Activated CD8-positive, alpha-beta memory T cell treated with anti-CD3 and anti-CD28 coated beads, Interleukin-2, amount 50 U/mL, for 24 hours (primary cell): ENCODE results near the gene RUNX3.

ENCODE experiments used
- DNase-seq: peaks from one replicate; pipeline ENCODE4 v3.0.0-alpha.2; 2020; ENCODE audit errors: extremely low read depth

The RUNX3 gene

DNA sequence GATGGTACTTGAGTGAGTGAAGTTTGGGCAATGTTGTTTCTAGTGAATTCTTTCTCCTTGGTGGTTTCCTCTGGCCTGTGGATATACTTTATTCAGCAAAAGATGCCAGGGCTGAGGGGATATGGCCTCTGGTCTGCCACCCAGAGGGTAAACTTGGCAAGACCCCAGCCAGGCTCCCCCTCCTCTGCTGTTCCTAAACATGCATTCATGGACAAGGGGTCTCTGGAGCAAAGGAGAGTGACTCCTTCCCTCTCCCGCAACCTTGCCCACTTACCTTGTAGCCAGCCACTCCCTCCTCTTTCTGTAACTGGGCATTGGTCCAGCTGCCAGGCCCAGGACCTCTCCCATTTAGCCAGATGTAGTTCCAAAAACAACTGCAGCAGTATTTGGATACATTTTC, 43.8 kb downstream of the RUNX3 start:
- no peak for DNase-seq

DNA sequence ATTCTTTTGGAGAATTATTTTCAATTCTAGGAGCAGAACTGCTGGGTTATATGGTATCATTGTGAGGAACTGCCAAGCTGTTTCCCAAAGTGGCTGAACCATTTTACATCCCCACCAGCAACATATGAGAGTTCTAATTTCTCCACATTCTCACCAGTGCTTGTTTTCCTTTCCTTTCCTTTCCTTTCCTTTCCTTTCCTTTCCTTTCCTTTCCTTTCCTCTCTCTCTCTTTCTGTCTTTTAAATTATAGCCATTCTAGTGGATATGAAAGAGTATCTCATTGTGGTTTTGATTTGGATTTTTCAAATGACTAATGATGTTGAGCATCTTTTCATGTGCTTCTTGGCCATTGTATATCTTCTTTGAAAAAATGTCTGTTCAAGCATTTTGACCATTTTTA, 45.3 kb downstream of the RUNX3 start:
- no peak for DNase-seq

DNA sequence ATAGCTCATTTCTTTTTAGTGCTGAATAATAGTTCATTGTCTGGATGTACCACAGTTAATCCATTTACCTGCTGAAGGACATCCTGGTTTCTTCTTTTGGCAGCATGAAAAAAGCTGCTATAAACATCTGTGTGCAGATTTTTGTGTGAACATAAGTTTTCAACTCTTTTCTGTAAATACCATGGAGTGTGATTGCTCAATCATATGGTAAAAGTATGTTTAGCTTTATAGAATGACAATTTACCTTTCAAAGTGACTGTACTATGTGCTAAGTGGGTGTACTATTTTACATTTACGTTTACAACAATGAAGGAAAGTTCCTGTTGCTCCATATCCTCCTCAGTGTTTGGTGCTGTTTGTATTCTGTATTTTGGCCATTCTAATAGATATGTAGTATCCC, 49.0 kb downstream of the RUNX3 start:
- no peak for DNase-seq

DNA sequence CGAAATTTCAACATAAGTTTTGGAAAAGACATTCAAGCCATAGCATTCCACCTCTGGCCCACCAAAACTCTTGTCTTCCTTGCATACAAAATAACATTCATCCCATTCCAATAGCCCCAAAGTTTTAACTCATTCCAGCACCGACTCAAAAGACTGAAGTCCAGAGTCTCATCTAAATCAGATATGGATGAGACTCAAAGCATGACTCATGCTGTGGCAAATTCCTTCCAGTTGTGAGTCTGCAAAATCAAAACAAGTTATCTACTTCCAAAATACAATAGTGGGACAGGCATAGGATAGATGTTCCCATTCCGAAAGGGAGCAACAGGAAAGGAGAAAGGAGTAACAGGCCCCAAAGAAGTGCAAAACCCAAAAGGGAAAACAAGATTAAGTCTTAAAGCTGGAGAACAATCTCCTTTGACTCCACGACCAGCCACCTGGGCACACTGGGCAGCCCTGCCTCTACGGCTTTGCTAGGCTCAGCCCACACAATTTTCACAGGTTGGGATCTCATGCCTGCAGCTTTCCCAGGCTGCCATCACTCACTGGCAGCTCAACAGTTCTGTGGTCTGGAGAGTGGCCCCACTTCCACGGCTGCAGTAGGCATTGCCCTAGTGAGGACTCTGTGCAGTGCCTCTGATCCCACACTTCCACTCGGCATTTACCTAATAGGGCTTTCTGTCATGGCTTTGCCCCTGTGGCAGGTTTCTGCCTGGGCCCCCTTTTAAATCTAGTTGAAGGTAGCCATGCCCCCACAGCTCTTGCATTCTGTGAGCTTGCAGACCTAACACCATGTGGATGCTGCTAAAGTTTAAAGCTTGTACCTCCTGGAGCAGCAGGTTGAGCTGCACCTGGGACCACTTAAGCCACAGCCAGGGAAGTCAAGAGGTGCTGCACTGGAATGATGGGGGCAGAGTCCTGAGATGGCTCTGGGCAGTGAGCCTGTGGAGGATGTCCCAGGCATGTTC, 51.0 kb downstream of the RUNX3 start:
- no peak for DNase-seq

DNA sequence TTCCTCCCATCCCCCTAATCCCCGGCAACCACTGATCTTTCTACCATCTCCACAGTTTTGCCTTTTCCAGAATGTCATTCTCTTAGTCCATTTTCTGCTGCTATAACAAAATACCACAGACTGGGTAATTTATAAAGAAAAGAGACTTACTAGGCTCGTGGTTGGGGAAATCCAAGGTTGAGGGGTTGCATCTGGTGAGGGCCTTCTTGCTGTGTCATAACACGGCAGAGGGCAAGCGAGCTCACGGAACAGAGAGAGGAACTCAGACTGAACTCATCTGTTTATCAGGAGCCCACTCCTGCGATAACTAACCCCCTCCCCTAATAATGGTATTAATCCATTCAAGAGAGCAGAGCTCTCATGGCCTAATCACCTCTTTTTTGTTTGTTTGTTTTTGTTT, 52.0 kb downstream of the RUNX3 start:
- no peak for DNase-seq

DNA sequence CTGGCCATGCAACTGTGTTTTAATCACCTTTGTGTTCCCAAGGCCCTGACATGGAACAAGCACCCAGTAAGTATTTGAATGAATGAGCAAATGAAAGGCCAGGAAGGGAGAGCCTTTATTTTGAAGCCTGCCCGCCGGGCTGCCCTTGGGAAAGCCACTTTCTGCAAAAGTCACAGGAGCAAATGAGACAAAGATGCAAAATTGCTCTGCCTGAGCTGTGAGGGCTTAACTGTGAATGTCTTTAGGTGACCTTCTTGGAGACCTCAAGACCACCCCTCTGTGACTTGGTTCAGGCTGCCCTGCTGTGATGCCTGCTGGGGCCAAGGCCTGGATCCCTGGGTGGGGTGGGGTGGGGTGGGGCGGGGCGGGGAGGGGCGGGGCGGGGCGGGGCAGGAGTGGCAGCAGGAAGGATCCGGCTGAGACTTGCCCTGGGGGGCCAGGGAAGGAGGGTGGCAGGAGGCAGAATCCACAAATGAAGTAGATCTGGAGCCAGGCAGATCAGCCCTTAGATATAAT, 54.0 kb downstream of the RUNX3 start:
- DNase-seq: no peak

DNA sequence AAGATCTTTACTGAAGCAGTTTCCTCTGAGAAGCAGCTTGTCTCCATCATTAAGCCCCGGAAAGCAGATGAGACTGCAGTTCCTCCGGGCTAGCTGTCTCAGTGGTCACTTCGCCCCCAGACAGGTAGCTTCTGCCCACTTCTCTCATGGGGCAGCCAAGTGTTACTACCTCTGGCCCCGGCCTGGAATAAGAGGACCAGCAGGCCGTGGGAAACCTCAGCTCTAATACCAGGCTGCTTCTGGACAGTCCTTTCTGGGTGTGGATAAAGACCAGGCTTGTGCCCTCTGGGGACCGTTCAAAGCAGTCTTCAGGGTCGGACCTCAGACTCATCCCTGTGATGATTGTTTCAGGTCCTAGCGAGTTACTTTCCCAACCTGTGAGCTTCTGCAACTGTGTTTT, 54.8 kb downstream of the RUNX3 start:
- no peak for DNase-seq

DNA sequence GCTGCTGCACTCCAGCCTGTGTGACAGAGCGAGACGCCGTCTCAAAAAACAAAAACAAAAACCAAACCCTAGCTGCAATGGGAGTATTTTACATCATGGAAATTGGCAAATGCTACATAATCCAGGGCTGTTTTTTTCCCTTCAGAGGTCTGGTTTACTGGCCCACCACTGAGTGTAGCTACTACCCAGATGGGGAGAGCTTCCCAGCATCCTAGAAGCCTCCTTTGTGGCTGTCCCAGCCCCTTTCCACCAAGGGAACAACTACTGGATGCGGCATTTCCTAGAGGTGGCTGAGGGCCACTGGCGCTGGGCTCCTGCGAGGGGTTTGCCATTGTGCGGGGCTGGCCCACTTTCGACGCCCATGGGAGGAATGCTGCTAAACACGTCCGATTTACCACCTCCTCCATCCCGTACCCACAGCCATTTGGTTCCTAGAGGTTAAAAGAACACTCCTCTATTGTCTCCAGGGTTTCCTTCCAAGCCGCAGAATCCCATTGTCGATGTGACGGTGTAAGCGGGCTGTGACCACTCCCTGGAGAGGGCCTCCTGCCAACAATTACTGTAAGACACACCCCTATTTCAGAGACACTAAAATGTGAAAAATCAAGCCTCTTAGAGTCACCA, 55.4 kb downstream of the RUNX3 start:
- DNase-seq: no peak

DNA sequence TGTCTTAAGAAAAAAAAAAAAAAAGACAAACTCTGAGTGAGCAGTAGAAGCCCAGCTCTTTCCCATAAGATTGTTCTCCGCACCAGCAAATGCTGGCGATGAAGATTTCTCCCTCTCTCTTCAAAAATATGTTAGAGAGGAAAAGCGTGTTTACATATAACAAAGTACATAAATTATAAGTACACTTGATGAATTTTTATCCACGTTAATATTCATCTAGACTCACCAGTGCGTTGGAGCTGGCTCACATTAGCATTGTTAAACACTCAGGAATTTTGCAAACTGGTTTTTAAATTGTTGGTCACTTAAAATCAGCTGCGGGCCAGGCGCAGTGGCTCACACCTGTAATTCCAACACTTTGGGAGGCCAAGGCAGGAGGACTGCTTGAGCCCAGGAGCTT, 56.0 kb downstream of the RUNX3 start:
- no peak for DNase-seq

DNA sequence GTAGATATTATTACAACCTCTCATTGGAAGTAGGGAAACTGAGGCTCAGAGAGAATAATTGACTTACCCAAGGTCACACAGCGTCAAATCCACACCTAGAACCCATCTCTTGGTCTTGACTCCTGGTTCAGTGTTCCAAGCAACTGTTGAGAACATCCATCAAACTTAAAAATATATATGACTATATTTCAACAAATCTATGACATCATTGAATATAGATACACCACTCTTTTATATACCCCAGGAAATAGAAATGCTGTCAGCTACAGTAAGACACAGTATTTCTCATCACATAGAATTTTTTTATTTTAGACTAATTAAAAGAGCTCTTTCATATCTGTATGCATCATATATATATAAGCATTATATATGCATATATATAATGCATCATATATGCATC, 56.9 kb downstream of the RUNX3 start:
- no peak for DNase-seq

DNA sequence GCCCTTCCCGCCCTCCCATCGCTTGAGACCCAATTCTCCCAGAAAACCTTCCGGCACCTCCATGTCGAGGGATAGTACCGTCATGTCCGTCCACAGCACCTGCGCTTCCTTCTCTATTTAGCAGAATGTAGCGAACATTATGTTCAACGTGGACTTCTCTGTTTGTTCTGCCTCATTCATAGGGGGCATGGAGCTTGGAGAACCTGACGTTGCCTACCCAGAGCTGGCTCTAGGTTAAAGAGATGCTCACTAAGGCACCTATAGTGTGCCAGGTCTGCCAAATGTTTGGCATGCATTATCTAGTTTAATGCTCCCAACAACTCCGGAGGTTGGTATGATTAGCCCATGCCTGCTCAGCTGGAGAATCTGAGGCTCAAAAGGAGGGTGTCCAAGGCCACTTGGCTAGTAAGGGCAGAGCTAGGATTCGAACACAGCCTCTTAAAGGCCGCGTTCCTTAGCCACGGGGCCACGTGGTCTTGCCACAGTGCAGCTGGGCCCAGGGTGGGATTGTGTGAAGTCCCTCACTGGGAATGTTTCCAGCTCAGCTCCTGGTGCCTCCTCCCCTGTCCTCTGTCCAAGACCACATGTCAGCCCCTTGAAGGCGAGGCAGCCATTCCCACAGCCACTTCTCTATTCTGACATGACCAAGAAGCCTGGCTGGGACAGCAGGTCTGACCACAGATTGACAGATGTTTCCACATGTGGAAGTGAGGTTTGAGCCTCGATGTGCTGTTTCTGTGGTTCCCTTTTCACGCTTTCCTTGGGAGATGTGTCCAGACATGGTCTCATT, 57.8 kb downstream of the RUNX3 start:
- no peak for DNase-seq

DNA sequence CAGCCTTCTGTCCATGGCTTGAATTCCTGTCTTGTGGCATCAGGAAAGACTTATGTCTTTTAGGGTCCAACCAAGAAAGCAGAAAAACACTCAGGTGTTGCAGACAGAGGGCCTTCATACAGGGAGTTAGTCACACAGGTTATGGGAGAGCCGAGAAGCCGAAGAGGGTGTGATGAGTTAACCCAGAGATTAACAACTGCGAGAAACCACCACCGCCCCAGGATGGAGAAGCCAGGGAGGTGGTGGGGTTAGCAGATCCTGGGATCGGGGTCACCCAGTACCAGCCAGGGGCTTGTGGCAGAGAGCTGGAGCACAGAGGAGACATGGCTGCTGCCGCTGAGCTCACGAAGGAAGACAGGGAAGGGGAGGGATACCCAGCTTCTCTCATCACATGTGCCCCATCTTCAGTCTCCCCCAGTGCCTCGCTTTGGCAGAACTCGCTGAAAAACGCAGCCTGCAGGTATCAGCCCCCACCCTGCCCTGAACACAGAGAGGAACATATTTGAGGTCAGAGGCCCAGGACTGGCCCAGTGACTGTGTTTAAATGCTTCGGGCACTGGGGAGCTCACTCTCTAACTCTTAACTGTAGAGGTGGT, 58.7 kb downstream of the RUNX3 start:
- DNase-seq: no peak

DNA sequence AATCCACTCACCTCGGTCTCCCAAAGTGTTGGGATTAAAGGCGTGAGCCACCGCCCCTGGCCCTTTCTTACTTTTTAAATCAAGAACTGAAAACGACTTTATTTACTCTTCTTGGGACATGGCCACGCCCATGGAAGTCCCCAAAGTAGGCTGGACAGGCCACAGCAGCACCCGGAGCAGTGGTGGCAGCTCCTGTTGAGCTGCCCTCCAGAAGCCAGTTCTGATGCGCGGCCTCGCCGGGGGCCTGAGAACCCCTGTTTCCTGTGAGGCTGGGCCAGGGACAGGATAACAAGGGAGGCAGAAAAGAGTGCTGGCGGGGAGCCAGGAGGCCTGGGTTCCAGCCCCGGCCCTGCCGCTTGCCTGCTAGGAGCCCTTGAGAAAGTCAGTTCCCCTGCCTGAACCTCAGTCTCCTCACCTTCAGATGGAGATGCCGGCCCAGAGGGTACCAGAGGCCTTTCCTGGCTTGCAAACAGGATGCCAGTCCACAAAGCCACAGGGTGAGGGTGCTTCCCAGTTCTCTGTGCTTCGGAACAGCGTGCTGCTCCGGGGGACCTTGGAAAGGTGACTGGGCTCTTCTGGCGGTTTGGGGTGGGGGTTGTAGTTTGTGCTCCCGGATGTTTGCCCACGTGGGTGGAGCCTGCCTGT, 59.4 kb downstream of the RUNX3 start:
- no peak for DNase-seq

DNA sequence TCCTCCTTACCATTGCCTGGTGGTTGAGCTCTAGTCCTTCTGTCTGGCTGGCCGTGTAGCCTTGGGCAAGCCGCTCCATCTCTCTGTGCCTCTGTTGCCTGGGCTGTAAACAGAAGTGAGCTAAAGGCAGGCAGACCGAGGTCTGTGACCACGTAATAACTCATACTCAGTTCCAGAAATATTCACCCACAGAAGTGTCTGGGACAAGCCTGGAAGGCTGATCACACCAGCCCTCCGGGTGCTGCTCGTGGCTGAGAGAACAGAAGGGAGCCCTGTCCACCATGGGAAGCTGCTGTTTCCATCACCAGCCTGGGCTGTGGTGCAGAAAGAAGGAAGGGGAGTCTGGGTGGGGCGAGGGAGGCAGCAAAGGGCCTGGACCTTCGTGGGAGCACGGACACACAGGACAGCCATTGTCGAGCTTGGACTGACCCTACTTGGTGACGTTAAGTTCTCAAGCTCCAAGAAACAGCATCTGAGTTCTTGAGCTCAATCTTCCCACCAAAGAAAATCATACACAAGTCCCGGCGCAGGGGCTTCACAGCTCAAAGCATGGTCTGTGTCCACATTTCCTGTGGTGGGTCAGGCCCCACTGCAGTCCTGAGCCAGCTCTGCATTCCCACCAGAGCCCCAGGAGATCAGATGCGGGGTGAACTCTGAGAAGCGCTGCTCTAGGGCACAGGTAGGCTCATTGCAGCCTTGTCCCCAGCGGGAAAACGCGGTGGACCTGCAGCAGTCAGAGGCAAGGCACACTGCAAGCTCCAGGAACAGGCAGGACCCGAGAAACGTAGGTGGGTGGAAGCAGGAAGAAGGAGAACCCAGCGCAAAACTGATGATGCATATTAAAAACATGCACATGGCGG, 61.8 kb downstream of the RUNX3 start:
- no peak for DNase-seq

DNA sequence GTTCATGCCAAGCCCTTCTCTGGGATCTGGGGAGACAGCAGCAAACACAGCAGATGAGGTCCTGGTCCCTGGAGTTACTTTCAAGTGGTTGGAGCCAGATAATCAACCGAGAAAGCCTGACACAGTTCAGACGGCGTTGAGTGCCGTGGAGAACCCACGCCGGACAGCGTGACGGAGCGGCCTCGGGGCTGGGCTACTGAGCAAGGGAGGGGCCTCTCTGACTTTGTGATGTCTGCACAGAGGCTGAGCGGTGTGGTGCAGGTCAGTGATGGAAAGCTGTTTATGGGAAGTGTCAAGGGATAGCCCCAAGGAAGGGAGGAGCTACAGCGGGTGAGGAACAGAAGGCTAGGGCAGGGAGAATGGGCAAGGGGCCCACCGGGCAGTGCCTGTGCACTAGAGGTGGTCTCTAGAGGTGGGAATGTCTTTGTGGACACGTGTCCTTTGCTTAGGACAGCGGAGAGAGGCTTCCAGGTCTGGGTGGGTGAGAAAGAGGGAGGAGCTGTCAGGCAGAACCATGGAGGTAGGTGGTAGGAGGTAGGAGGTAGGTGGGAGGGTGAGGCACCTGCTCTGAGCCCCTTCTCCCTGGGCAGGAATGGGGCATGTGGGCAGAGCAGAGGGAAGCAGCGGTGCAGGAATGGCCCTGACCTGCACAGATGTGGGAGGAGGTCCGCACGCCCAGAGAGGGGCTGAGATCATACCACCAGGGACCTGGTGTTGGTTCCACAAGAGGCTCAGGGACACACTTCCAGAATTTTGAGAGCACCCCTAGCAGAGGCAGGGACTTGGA, 62.8 kb downstream of the RUNX3 start:
- DNase-seq: no peak

DNA sequence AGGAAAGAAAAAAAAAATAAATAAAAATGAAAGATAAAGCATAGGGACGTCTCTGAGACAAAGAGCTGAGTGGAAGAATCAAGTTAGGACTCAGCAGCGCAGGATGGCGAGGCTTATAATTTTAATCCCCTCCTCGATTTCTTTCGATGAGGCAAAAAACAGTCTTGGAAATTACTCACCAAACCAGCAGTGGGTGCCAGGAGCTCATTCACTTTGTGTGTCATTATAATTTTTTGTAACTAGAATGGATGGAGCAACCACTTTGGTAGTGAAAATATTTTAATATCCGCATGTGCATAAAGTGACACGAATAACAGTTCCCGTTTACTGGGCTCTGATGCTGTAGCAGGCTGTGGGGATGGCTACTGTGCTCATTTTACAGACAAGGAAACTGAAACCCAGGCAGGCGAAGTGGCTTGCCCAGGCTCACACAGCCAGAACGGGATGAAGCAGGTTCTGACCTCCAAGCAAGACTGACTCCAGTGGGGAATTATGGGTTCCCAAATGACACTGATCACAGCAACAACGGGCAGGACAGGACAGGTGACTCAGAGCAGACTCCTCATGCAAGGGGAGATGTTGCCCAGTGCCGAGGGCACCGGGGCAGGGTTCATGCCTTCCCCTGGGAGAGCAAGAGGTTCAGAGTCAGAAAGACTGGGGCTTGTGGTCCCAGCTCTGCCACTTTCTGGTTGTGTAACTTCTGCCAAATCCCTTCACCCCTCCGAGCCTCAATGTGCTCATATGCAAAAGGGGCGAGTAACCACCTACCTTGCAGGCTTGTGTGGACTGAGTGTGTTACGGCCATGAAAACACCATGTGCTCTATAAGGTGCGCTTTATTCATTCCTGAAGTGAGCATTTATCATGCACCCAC, 63.6 kb downstream of the RUNX3 start:
- DNase-seq: no peak

DNA sequence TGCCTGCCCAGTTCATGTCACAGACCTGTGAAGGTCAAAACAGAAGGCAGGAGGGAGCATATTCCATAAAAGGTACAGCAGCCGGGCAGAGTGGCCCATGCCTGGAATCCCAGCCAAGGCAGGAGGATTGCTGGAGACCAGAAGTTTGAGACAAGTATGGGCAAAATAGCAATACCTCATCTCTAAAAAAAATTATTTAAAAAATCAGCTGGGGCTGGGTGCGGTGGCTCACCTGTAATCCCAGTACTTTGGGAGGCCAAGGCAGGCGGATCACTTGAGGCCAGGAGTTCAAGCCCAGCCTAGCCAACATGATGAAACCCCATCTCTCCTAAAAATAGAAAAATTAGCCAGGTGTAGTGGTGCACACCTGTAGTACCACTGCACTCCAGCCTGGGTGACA, 64.5 kb downstream of the RUNX3 start:
- DNase-seq: no peak

DNA sequence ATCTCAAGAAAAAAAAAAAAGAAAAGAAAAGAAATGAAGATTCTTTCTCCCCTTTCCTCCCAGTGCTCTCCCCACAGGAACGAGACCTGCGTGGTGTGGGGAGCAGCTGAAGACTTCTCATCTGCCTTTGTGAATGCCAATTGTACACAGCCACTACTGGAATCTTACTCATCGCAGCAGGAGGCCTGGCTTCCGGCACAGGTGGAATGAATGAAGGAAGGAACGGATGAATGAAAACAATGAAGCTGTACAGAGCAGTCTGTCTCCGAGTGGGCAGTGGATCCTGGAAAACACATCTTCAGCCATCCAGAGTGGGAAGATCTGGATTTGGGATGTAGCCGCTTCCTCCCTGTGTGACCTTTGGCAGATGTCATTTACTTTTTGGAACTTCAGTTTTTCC, 64.9 kb downstream of the RUNX3 start:
- no peak for DNase-seq

DNA sequence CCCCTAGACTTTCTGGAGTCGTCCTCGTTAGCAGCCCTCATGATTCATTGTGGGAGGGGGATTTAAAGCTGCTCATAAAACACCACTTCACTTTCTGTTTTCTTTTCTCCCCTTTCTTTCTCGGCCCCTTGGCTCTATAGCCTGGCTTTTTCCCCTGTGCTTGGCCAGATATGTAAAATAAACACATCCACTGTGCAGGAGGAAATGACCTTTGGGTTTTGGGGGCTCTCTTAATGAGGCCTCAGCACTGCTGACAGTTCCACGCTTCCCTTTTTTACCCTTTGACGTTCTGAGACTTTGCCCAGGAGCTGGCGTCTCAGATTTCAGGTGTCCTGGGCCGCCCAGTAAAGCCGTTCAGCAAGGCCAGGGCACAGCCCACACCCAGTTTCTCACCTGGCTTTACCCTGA, 65.7 kb downstream of the RUNX3 start:
- DNase-seq: no peak
